Measurements from ENCODE around the gene SLC9A5.

SLC9A5 gene

DNA sequence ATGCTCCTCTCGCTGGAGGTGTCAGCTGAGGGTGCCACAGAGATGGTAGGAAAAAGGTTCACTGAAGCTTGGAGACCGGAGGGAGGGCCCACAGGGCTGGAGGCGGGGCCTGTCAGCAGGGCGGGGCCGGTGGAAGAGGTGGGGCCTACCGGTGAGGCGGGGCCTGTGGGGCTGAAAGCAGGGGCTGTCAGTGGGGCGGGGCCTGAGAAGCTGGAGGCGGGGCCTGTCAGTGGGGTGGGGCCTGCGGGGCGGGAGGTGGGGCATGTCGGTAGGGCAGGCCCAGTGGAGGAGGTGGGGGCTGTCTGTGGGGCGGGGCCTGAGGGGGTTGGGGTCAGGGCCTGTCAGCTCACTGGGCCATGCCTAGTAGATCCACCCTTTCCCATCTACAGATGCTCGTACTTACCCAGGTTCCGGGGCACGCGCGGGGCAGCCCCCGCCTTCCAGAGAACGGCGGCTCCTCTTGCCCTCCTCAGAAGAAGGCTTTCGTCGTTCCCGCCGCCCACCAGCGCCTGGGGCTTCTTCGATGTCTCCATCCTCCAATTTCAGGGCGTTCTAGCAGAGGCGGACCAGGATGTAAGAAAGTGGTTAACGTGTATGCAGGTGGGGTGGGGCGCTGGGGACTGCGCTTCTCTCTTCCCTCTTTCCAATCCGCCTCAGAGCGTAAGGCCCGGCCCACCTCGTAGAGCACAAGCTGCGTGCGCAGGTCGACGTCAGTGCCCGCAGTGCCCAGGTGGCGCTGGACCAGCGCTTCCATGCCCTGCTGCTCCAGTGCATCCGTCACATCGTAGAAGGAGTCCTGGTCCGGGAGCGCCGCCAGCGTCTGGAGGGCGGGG lies 12.0 kb upstream of the SLC9A5 start:
- peaks cover 9% of the 10 kb centered on the region for H3K4me1 ChIP-seq (ENCODE audit: control insufficient read depth, insufficient read depth, low read length)
- H3K9me3 ChIP-seq (ENCODE audit: control insufficient read depth, insufficient read depth, low read length): no peaks in the 10 kb centered on the region
- H3K9ac ChIP-seq (ENCODE audit: low read depth, low read length): no peak overlapping the region
- H3K36me3 ChIP-seq (ENCODE audit: control insufficient read depth, insufficient read depth, low read length): peaks cover 21% of the 10 kb centered on the region
- no peaks in the 10 kb centered on the region for H3K27me3 ChIP-seq (ENCODE audit: control insufficient read depth, insufficient read depth, low read length)
- peak overlapping the region; percentile 45 for H3K4me3 ChIP-seq (ENCODE audit: low read depth, low read length)

DNA sequence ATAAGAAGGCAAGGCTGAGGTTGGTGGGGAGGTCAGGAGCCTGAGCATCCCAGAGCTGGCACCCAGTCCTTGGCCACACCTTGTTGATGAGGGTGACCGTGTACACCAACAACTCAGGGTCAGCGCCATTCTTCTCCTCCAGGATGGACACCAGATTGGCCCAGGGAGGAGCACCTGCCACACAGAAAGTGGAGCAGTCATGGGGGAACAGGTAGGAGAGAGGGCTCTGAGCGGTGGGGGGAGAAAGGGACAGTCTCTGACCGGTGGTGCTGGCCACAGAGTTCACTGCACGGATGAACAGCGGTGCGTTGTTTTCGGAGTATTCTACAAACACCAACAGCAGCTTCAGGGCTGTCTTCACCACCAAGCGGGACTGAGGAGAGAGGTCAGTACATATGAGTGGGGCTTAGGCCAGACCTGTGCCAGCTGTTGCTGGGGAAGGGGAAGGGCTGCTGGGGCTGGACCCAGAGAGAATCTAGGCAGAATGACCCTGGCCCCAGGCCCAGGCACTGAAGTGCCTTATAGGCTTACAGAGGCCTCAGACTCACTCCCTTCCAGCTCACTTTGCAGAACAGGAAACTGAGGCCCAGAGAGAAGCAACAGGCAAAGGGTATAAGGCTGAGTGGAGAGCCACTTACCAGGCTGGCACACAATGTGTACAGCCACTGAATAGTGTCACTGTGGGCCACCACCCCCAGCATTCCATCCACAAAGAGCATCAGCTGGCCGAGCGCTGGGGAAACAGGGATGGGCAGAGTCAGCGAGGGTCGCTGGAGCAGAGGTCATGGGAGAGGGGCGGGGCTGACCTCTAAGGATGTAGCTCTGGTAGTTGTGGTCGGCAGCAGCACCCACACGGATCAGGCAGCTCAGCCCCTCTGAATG lies 11.1 kb upstream of the SLC9A5 start:
- Histone ChIP-seq H3K9me3 (ENCODE audit: control insufficient read depth, insufficient read depth, low read length) (no peaks in the 10 kb centered on the region), H3K36me3 (ENCODE audit: control insufficient read depth, insufficient read depth, low read length) (peaks cover 19% of the 10 kb centered on the region), H3K9ac (ENCODE audit: low read depth, low read length) (no peak overlapping the region), H3K27me3 (ENCODE audit: control insufficient read depth, insufficient read depth, low read length) (no peaks in the 10 kb centered on the region), H3K4me1 (ENCODE audit: control insufficient read depth, insufficient read depth, low read length) (peaks cover 9% of the 10 kb centered on the region), H3K4me3 (ENCODE audit: low read depth, low read length) (peak overlapping the region; percentile 45)

DNA sequence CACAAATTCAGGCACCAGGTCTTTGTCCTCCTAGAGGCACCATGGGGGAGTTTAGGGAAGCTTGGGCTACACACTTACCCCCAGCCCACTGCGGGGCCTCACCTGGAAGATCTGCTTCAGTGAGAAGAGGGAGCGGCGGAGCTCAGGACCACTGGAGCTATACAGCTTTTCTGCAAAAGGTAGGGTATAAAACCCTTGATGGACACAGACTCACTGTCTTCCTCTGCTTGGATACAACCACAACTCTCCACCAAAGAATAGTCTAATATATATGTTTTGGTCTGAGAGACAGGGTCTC lies 10.6 kb upstream of the SLC9A5 start:
- no peak overlapping the region for H3K4me3 ChIP-seq (ENCODE audit: low read depth, low read length)
- H3K4me1 ChIP-seq (ENCODE audit: control insufficient read depth, insufficient read depth, low read length): peaks cover 9% of the 10 kb centered on the region
- peaks cover 19% of the 10 kb centered on the region for H3K36me3 ChIP-seq (ENCODE audit: control insufficient read depth, insufficient read depth, low read length)
- no peaks in the 10 kb centered on the region for H3K27me3 ChIP-seq (ENCODE audit: control insufficient read depth, insufficient read depth, low read length)
- no peaks in the 10 kb centered on the region for H3K9me3 ChIP-seq (ENCODE audit: control insufficient read depth, insufficient read depth, low read length)
- H3K9ac ChIP-seq (ENCODE audit: low read depth, low read length): no peak overlapping the region

DNA sequence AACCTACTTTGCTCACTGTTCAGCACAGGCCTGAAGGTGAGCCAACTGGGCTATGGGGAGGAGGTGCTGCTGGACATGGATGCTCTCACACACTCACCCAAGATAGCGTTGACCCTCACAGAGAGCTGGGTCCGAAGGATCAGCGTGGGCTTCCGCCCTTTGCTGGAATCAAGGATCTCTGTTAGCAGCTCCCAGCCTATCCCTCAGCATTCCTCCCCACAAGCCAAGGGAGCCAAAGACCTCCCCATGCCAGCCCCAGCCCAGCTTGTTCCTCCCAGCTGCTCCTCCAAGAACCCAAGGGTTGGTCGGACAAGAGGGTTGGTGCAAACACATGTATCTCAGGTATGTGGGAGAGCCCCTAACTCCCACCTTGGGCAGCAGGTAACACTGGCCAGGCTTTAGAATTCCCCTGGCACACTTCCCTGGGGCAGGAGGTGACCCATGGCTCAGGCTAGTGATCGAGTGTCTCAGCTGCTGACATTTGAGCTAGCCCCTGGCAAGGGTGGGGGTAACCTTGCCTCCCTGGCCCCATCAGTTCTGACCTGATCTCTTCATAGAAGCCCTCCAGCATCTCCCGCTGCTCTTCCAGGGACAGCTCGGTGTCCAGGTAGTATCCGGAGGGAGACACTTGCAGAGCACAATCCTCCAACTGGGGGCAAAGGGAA lies 9.8 kb upstream of the SLC9A5 start:
- H3K4me1 ChIP-seq (ENCODE audit: control insufficient read depth, insufficient read depth, low read length): peaks cover 9% of the 10 kb centered on the region
- no peaks in the 10 kb centered on the region for H3K9me3 ChIP-seq (ENCODE audit: control insufficient read depth, insufficient read depth, low read length)
- no peak overlapping the region for H3K4me3 ChIP-seq (ENCODE audit: low read depth, low read length)
- no peak overlapping the region for H3K9ac ChIP-seq (ENCODE audit: low read depth, low read length)
- no peaks in the 10 kb centered on the region for H3K27me3 ChIP-seq (ENCODE audit: control insufficient read depth, insufficient read depth, low read length)
- H3K36me3 ChIP-seq (ENCODE audit: control insufficient read depth, insufficient read depth, low read length): peaks cover 16% of the 10 kb centered on the region

DNA sequence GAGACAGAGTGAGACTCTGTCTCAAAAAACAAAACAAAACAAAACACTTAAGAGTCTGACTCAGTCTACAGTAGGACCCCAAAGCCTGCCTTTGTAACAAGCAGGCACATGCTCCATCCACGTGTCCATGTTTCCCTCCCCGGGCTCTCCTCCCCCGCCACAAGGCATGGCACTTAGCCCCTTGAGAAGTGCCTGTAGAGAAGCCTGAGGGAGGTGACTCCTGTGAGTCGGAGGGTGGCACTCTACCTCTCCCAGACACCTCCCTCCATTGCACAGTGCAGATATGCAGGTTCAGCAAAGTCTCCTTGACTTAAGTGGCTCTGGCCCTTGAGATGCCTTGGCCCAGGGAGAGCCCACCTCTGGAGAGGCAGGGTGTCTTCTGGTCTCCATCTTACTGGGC lies 8.3 kb upstream of the SLC9A5 start:
- H3K27me3 ChIP-seq (ENCODE audit: control insufficient read depth, insufficient read depth, low read length): no peaks in the 10 kb centered on the region
- peaks cover 17% of the 10 kb centered on the region for H3K4me1 ChIP-seq (ENCODE audit: control insufficient read depth, insufficient read depth, low read length)
- no peak overlapping the region for H3K4me3 ChIP-seq (ENCODE audit: low read depth, low read length)
- H3K9ac ChIP-seq (ENCODE audit: low read depth, low read length): no peak overlapping the region
- no peaks in the 10 kb centered on the region for H3K9me3 ChIP-seq (ENCODE audit: control insufficient read depth, insufficient read depth, low read length)
- peaks cover 16% of the 10 kb centered on the region for H3K36me3 ChIP-seq (ENCODE audit: control insufficient read depth, insufficient read depth, low read length)

DNA sequence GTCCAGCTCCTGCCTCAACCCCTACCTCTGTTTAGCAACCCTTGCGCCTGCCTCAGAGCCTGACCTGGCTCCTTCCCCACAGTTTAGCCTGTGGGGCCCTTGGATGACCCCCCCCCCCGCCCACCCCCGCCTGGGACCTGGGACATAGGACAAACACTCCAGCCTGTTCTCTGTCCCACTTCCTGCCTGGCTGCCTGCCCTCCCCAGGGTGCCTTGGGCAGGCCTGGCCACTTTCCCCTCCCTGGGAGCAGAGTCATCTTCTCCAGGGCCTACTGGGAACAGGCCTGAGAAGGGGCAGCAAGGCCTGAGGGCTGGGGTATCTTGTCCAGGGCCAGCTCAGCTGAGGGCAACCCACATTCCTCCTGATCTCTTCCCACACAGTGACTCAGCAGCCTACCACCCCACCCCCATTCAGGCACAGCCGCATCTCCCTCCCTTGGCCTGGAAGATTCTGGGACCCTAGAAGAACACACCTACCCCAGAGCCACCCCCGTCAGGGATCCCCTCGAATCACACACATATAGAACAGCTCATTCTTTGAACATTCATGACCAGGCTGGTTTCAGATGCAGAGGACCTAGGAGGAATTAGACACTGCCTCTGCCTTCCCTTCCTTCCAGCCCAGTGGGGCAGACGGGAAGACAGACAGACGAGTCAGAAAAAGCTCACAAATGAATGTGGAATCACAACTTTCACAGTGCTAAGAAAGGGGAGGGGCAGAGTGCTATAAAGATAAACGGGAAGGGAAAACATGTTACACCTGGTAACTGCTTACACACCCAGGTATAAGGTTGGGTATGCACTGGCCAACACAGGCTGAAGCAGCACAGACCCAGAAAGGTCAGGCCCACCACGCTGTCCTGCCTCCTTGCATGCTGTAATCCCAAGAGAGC lies 7.5 kb upstream of the SLC9A5 start:
- Histone ChIP-seq H3K4me1 (ENCODE audit: control insufficient read depth, insufficient read depth, low read length) (peaks cover 17% of the 10 kb centered on the region), H3K4me3 (ENCODE audit: low read depth, low read length) (no peak overlapping the region), H3K27me3 (ENCODE audit: control insufficient read depth, insufficient read depth, low read length) (no peaks in the 10 kb centered on the region), H3K36me3 (ENCODE audit: control insufficient read depth, insufficient read depth, low read length) (peaks cover 12% of the 10 kb centered on the region), H3K9ac (ENCODE audit: low read depth, low read length) (peak overlapping the region; percentile 47), H3K9me3 (ENCODE audit: control insufficient read depth, insufficient read depth, low read length) (no peaks in the 10 kb centered on the region)

DNA sequence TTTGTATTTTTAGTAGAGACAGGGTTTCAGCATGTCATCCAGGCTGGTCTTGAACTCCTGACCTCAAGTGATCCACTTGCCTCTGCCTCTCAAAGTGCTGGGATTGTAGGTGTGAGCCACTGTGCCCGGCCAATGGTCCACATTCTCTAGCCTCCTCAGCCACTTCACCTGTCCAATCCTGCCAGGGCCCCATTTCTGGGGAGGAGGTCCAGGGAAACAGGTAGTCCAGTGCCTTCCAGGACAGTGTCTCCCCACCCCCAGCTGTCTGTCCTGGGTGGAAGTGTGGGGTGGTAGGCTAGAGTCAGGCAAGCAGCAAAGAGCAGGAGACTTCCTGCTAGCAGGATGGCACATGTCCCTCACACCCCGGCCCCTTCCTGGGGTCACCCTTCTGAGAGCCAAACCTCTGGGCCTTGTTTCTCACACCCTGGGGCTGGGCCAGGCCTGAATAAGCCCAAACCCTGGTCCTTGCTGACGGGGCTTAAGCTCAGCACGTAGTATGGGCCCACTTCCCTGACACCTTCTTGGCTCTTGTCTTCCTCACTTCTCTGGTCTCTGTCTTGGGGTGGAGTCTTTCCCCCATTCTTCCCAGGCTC lies 6.5 kb upstream of the SLC9A5 start:
- no peaks in the 10 kb centered on the region for H3K9me3 ChIP-seq (ENCODE audit: control insufficient read depth, insufficient read depth, low read length)
- peaks cover 17% of the 10 kb centered on the region for H3K4me1 ChIP-seq (ENCODE audit: control insufficient read depth, insufficient read depth, low read length)
- no peak overlapping the region for H3K4me3 ChIP-seq (ENCODE audit: low read depth, low read length)
- H3K36me3 ChIP-seq (ENCODE audit: control insufficient read depth, insufficient read depth, low read length): peaks cover 11% of the 10 kb centered on the region
- no peak overlapping the region for H3K9ac ChIP-seq (ENCODE audit: low read depth, low read length)
- no peaks in the 10 kb centered on the region for H3K27me3 ChIP-seq (ENCODE audit: control insufficient read depth, insufficient read depth, low read length)

DNA sequence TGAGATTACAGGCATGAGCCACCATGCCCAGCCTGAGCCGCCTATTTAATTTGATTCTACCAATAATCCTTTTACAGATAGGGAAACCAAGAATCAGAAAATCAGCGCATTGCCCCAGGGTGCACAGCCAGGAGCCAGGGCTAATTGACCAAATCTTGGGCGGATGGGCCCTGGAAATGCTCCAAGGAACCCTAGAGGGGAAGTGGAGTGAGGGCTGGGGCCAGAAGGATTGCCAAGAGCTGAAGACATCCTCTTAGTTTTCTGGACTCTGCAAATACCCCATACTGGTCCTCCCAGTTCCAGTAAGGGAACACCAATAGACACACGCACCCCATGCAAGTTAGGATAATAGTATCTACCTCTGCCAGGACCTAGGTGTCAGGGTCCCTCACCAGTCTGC lies 5.3 kb upstream of the SLC9A5 start:
- no peaks in the 10 kb centered on the region for H3K9me3 ChIP-seq (ENCODE audit: control insufficient read depth, insufficient read depth, low read length)
- H3K4me3 ChIP-seq (ENCODE audit: low read depth, low read length): no peak overlapping the region
- peaks cover 20% of the 10 kb centered on the region for H3K4me1 ChIP-seq (ENCODE audit: control insufficient read depth, insufficient read depth, low read length)
- peaks cover 5% of the 10 kb centered on the region for H3K36me3 ChIP-seq (ENCODE audit: control insufficient read depth, insufficient read depth, low read length)
- no peak overlapping the region for H3K9ac ChIP-seq (ENCODE audit: low read depth, low read length)
- peaks cover 4% of the 10 kb centered on the region for H3K27me3 ChIP-seq (ENCODE audit: control insufficient read depth, insufficient read depth, low read length)

DNA sequence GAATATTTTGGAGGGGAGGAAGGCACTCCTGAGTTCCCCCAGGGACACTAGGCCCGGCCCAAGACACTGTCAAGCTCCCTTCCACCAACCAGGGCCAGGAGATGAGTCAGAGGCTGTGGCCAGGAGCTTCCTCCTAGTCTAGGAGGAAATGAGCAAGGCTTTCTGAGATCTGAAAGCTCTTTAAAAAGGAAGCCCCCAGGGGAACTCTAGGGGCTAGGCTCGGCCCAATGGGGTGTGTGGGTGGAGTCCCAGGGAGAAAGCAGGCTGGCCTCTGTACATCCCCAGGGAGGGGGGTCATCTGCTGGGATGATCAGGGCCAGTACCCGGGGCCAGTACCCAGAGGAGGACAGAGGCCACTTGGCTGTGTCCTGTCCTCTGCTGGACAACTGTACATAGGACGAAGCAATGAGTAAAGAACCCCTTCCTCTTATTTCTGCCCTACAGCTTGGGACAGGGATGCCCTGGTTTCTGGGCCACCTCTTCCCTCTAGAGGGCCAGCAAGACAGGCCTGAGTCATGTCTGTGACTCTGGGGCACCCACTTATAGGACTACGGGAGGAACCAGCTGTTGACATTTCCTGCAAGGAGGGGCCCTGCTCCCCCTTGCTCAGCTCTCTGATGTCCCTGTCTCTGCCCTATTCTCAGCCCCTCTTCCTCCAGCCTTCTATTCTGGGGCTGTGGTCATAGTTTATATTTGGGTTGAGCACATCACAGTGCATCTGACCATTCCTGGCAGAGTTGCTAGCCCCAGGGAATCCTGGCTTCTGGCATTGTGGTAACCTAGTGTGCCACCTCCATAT lies 4.2 kb upstream of the SLC9A5 start:
- peaks cover 11% of the 10 kb centered on the region for H3K27me3 ChIP-seq (ENCODE audit: control insufficient read depth, insufficient read depth, low read length)
- no peaks in the 10 kb centered on the region for H3K9me3 ChIP-seq (ENCODE audit: control insufficient read depth, insufficient read depth, low read length)
- H3K4me3 ChIP-seq (ENCODE audit: low read depth, low read length): peak overlapping the region; percentile 13
- H3K9ac ChIP-seq (ENCODE audit: low read depth, low read length): no peak overlapping the region
- peaks cover 20% of the 10 kb centered on the region for H3K4me1 ChIP-seq (ENCODE audit: control insufficient read depth, insufficient read depth, low read length)
- peaks cover 2% of the 10 kb centered on the region for H3K36me3 ChIP-seq (ENCODE audit: control insufficient read depth, insufficient read depth, low read length)

DNA sequence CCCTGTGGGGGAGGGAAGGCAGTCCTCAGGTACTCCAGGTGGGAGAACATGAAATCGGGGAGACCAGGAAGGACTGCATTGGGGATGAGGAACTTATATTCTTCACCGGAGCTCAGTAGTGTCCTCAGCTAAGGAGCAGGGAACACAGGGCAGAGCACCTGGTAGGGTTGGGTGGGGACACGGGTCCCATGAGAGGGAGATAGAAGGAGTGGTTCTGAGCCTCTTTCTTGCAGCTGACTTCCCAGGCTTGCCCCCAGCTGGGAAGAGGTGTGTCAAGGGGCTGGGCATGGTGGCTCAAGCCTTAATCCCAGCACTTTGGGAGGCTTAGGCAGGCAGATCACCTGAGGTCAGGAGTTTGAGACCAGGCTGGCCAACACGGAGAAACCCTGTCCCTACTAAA lies 3.6 kb upstream of the SLC9A5 start:
- no peaks in the 10 kb centered on the region for H3K36me3 ChIP-seq (ENCODE audit: control insufficient read depth, insufficient read depth, low read length)
- H3K9ac ChIP-seq (ENCODE audit: low read depth, low read length): no peak overlapping the region
- H3K4me1 ChIP-seq (ENCODE audit: control insufficient read depth, insufficient read depth, low read length): peaks cover 20% of the 10 kb centered on the region
- no peaks in the 10 kb centered on the region for H3K9me3 ChIP-seq (ENCODE audit: control insufficient read depth, insufficient read depth, low read length)
- H3K27me3 ChIP-seq (ENCODE audit: control insufficient read depth, insufficient read depth, low read length): peaks cover 17% of the 10 kb centered on the region
- H3K4me3 ChIP-seq (ENCODE audit: low read depth, low read length): peak overlapping the region; percentile 84

Data from iPS-15b (cell line).